Measurements from ENCODE around the gene KRTAP16-1.
"Not testable (repeated sequence)": the region's sequence is repeated elsewhere in the genome, so short reads cannot be mapped to it uniquely, and the experiment has no call there.

Gene KRTAP16-1

GRCh38 chr17:41278176-41278955 lies 30.7 kb downstream of the KRTAP16-1 start:
- DNase-seq (ENCODE audit: low spot score) = no peak
- Histone ChIP-seq H3K4me1 (ENCODE audit: insufficient read depth, poor library complexity, severe bottlenecking) (no peaks in the 10 kb centered on the region), H3K9me3 (ENCODE audit: severe bottlenecking) (no peaks in the 10 kb centered on the region), H3K27me3 (ENCODE audit: insufficient read depth, poor library complexity, severe bottlenecking) (no peaks in the 10 kb centered on the region), H3K36me3 (ENCODE audit: low read depth) (no peaks in the 10 kb centered on the region), H3K27ac (ENCODE audit: poor library complexity, severe bottlenecking) (no peak overlapping the region), H3K4me3 (ENCODE audit: severe bottlenecking) (no peak overlapping the region)
- ATAC-seq (ENCODE audit: low read depth) = no peak
- no peak for TF ChIP-seq CTCF (IDR thresholded peaks at IDR 0.05; ENCODE audit: poor library complexity, severe bottlenecking)

- DNase-seq (ENCODE audit: low spot score); H3K4me3 ChIP-seq (ENCODE audit: severe bottlenecking); H3K4me1 ChIP-seq (ENCODE audit: insufficient read depth, poor library complexity, severe bottlenecking); ATAC-seq (ENCODE audit: low read depth); H3K36me3 ChIP-seq (ENCODE audit: low read depth); H3K27ac ChIP-seq (ENCODE audit: poor library complexity, severe bottlenecking); H3K27me3 ChIP-seq (ENCODE audit: insufficient read depth, poor library complexity, severe bottlenecking); H3K9me3 ChIP-seq (ENCODE audit: severe bottlenecking): not testable (repeated sequence)
Measured at GRCh38 chr17:41275648-41276190, 33.4 kb downstream of the KRTAP16-1 start, which contains the start of gene KRTAP9-7. KRTAP9-7 (plus strand) TSS chr17:41275698; CDS start chr17:41275698, 0 bp downstream.

- TF ChIP-seq CTCF (IDR thresholded peaks at IDR 0.05; ENCODE audit: poor library complexity, severe bottlenecking) = no peak
- no peak overlapping the region for H3K27ac ChIP-seq (ENCODE audit: poor library complexity, severe bottlenecking)
- no peak overlapping the region for H3K4me3 ChIP-seq (ENCODE audit: severe bottlenecking)
- H3K27me3 ChIP-seq (ENCODE audit: insufficient read depth, poor library complexity, severe bottlenecking) = no peaks in the 10 kb centered on the region
- ATAC-seq (ENCODE audit: low read depth) (no peak), DNase-seq (ENCODE audit: low spot score) (no peak)
- H3K9me3 ChIP-seq (ENCODE audit: severe bottlenecking) = no peaks in the 10 kb centered on the region
- no peaks in the 10 kb centered on the region for H3K36me3 ChIP-seq (ENCODE audit: low read depth)
- no peaks in the 10 kb centered on the region for H3K4me1 ChIP-seq (ENCODE audit: insufficient read depth, poor library complexity, severe bottlenecking)
Measured at GRCh38 chr17:41271858-41272257, 37.3 kb downstream of the KRTAP16-1 start.

- not testable (repeated sequence) for DNase-seq (ENCODE audit: low spot score); H3K4me3 ChIP-seq (ENCODE audit: severe bottlenecking); H3K9me3 ChIP-seq (ENCODE audit: severe bottlenecking); ATAC-seq (ENCODE audit: low read depth); H3K4me1 ChIP-seq (ENCODE audit: insufficient read depth, poor library complexity, severe bottlenecking); H3K27ac ChIP-seq (ENCODE audit: poor library complexity, severe bottlenecking); H3K27me3 ChIP-seq (ENCODE audit: insufficient read depth, poor library complexity, severe bottlenecking); H3K36me3 ChIP-seq (ENCODE audit: low read depth)
Measured at GRCh38 chr17:41271323-41271722, 37.8 kb downstream of the KRTAP16-1 start.

GRCh38 chr17:41267711-41268110 lies 41.4 kb downstream of the KRTAP16-1 start:
- no peak for ATAC-seq (ENCODE audit: low read depth)
- TF ChIP-seq CTCF (IDR thresholded peaks at IDR 0.05; ENCODE audit: poor library complexity, severe bottlenecking) = no peak
- H3K27me3 ChIP-seq (ENCODE audit: insufficient read depth, poor library complexity, severe bottlenecking) = no peaks in the 10 kb centered on the region
- no peaks in the 10 kb centered on the region for H3K4me1 ChIP-seq (ENCODE audit: insufficient read depth, poor library complexity, severe bottlenecking)
- H3K36me3 ChIP-seq (ENCODE audit: low read depth) = no peaks in the 10 kb centered on the region
- no peak overlapping the region for H3K27ac ChIP-seq (ENCODE audit: poor library complexity, severe bottlenecking)
- H3K9me3 ChIP-seq (ENCODE audit: severe bottlenecking) = no peaks in the 10 kb centered on the region
- no peak for DNase-seq (ENCODE audit: low spot score)
- H3K4me3 ChIP-seq (ENCODE audit: severe bottlenecking) = no peak overlapping the region

- Histone ChIP-seq H3K9me3 (ENCODE audit: severe bottlenecking) (no peaks in the 10 kb centered on the region), H3K4me1 (ENCODE audit: insufficient read depth, poor library complexity, severe bottlenecking) (no peaks in the 10 kb centered on the region)
- DNase-seq (ENCODE audit: low spot score) = no peak
Measured at GRCh38 chr17:41265078-41265477, 44.0 kb downstream of the KRTAP16-1 start, which contains the start of gene KRTAP9-6. KRTAP9-6 (plus strand) TSS chr17:41265378; CDS start chr17:41265378, 0 bp downstream.

More at GRCh38 chr17:41265078-41265477, 44.0 kb downstream of the KRTAP16-1 start, which contains the start of gene KRTAP9-6:
- no peak for ATAC-seq (ENCODE audit: low read depth)
- TF ChIP-seq CTCF (IDR thresholded peaks at IDR 0.05; ENCODE audit: poor library complexity, severe bottlenecking) = no peak
- H3K27me3 ChIP-seq (ENCODE audit: insufficient read depth, poor library complexity, severe bottlenecking) = no peaks in the 10 kb centered on the region
- no peaks in the 10 kb centered on the region for H3K36me3 ChIP-seq (ENCODE audit: low read depth)
- H3K4me3 ChIP-seq (ENCODE audit: severe bottlenecking) = no peak within 1 kb of the TSS
- H3K27ac ChIP-seq (ENCODE audit: poor library complexity, severe bottlenecking) = no peak within 1 kb of the TSS

Measured in RWPE2 (cell line).